Pancreas (tissue), 10 donors: ENCODE data around the gene BLOC1S1. TPM values are rescaled to one million over a fixed set of nuclear protein-coding genes. Genes with fewer than 3 reads are reported as not detected.
A peak's percentile ranks its signal among the peaks of the same experiment; 100 is the strongest.

Experiments
- ATAC-seq, 4 donors: fragments of 200-7000 bp; cut with Tn5 transposase; one replicate each; pipeline versions ENCODE4 v1.8.0 to v1.9.1; 2020; ENCODE audit warnings: mild to moderate bottlenecking in 4 of 4, moderate library complexity in 4 of 4
- DNase-seq, 6 donors: peaks; one replicate each; pipeline ENCODE4 v3.0.0-alpha.2; 2020
- FAIRE-seq: peaks from 2 replicates; lab custom pipeline; 2012; peaks lifted over from hg19 to GRCh38; lab: Jason Lieb, UNC
- H3K27ac ChIP-seq, 4 donors: fragments of 200-600 bp; sonication (generic); 1 replicate in 3 of 4; 2 replicates in 1 of 4; pipeline versions ENCODE4 v1.5.0 to v1.8.0; 2020
- H3K27me3 ChIP-seq, 4 donors: fragments of 200-600 bp; one replicate each; pipeline ENCODE4 v1.8.0; 2021
- H3K36me3 ChIP-seq, 3 donors: fragments of 200-600 bp; sonication (generic) in 1 of 3; one replicate each; pipeline versions ENCODE4 v1.5.0 to v1.8.0; 2020 to 2021
- H3K4me1 ChIP-seq, 3 donors: fragments of 200-600 bp; one replicate each; pipeline ENCODE4 v1.8.0; 2021
- H3K4me3 ChIP-seq, 4 donors: fragments of 200-600 bp; sonication (generic) in 2 of 4; one replicate each; pipeline versions ENCODE4 v1.5.0 to v1.8.0; 2020 to 2021
- H3K9me3 ChIP-seq, 4 donors: fragments of 200-600 bp; one replicate each; pipeline ENCODE4 v1.8.0; 2021
- CTCF ChIP-seq, 4 donors: fragments of 200-600 bp; sonication (generic) in 3 of 4; IDR thresholded peaks; one replicate each; pipeline versions ENCODE4 v1.5.0 to v1.8.0; 2021; ENCODE audit warnings: antibody characterized with exemption in 4 of 4
- whole genome bisulfite sequencing, 2 donors: extraction: QIAGEN DNeasy Blood & Tissue Kit; methylation state at CpG; one replicate each; pipeline ENCODE4 v1.1.7; 2013; 5-methylcytosine and 5-hydroxymethylcytosine counted together
- intact Hi-C, 3 donors: fragments of 100-400 bp; cut with DNase I; formaldehyde crosslinking; loops; one replicate each; pipeline versions ENCODE4 v1.11.1 to v1.14.2; 2022
- polyA plus RNA-seq, 2 donors: library from polyadenylated mRNA; stranded (reverse); fragments of 200-250 nt; gene quantifications; one replicate each; pipeline ENCODE4 v1.2.3, GENCODE V29; 2013
- total RNA-seq, 6 donors: library from RNA; stranded (reverse); fragmentation: NEBNext Ultra II Directional in 4 of 6; extraction: Animal tissue kit (Norgen Biotek cat#: 25700) in 4 of 6; gene quantifications; one replicate each; pipeline versions ENCODE4 v1.2.1 to v1.2.4, GENCODE V29; 2021 to 2023
- donor health status: healthy with polysubstance abuse.
- donor health status: DM: no; HTN: no; CAD: no; lungs with moderate emphysema.
- donor health status: DM: no; HTN: no; CAD: no.
- donor health status: control.
- donor health status: control.
- donor health status: Bipolar disorder and iron deficiency.
- donor health status: DM: yes; HTN: yes; CAD: no.
- donor health status: DM: no; HTN: no; CAD: no.
- donor health status: DM: no; HTN: no; CAD: no.
- donor health status: DM: yes; HTN: yes; CAD: no.

Gene BLOC1S1
- total and polyA plus RNA-seq, 8 donors = 32.5 to 155 (median 47.7) TPM

DNA sequence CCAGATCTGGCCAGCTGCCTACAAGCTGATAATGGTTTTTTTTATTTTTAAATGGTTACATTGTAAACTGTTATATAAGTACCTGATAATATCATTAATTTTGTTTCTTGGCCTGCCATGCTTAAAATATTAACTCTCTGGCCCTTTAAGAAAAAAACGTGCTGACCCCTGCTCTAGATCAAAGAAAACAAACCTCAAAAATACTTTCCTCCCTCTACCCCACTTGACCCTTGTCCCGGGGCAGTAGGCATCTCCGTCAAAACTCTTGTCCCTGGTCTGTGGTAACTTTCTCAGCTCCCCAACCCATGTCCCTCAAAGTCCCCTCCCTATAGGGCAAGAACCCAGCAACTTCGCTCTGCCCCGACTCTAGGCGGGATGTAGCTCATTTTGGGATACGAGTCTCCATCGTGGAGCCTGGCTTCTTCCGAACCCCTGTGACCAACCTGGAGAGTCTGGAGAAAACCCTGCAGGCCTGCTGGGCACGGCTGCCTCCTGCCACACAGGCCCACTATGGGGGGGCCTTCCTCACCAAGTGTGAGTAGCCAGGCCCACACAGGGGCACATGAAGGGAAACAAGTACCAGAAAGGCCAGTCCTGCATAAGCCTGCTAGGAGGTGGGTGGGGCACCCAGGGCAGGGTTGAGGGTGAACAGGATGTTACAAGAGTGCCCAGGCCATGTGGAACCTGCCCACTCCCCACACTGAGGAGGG lies 7.8 kb downstream of the BLOC1S1 start:
- FAIRE-seq (no peak), ATAC-seq (no peak), DNase-seq (peak in 1 of 6 donors; percentile 57)
- H3K4me3 ChIP-seq = no peak overlapping the region
- peak overlapping the region in 1 of 4 donors; percentile 6 for H3K27ac ChIP-seq
- intact Hi-C loops = no loop called here
- peaks cover 4 to 17% (median 6%) of the 10 kb centered on the region in 3 donors for H3K36me3 ChIP-seq
- H3K4me1 ChIP-seq = peaks cover 9 to 47% (median 25%) of the 10 kb centered on the region in 3 donors
- H3K27me3 ChIP-seq = no peaks in the 10 kb centered on the region
- H3K9me3 ChIP-seq = no peaks in the 10 kb centered on the region
- 28 to 38% methylated on average over 10 of the region's 10 CpGs for WGBS, 2 donors
- no peak for TF ChIP-seq CTCF (IDR thresholded peaks at IDR 0.05)

GRCh38 chr12:55724226-55724939 lies 8.5 kb downstream of the BLOC1S1 start:
- Histone ChIP-seq H3K27me3 (no peaks in the 10 kb centered on the region), H3K27ac (no peak overlapping the region), H3K4me1 (peaks cover 9 to 44% (median 22%) of the 10 kb centered on the region in 3 donors), H3K36me3 (peaks cover 4 to 17% (median 6%) of the 10 kb centered on the region in 3 donors), H3K4me3 (no peak overlapping the region), H3K9me3 (no peaks in the 10 kb centered on the region)
- FAIRE-seq = no peak
- intact Hi-C loops = no loop called here
- 22 to 24% methylated on average over 11 of the region's 11 CpGs for WGBS, 2 donors
- TF ChIP-seq CTCF (IDR thresholded peaks at IDR 0.05) = peak; percentile 18 to 44 (median 31)
- no peak for ATAC-seq
- peak in 5 of 6 donors; percentile 63 to 83 (median 73) for DNase-seq

DNA sequence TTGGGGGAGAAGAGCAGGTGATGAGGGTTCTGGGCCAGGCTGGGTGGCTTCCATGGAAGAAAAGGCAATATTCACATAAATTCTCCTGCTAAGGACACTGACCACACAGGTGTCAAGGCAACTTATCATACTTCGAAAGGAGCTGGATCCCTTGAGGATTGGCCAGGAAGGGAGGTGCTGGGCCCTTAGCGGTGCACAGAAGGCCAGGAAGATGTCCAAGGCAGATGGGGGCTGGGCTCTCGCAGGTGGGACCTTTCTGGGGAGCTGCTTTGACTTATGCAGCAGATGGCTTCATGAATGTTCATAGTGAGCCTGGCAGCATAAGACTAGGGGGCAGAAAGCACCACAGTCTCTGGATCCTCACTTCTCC lies 9.1 kb downstream of the BLOC1S1 start:
- intact Hi-C loops = no loop called here
- ATAC-seq = no peak
- Histone ChIP-seq H3K9me3 (no peaks in the 10 kb centered on the region), H3K27ac (no peak overlapping the region), H3K4me3 (no peak overlapping the region), H3K27me3 (no peaks in the 10 kb centered on the region), H3K36me3 (peaks cover 4 to 17% (median 6%) of the 10 kb centered on the region in 3 donors), H3K4me1 (peaks cover 9 to 40% (median 20%) of the 10 kb centered on the region in 3 donors)
- peak in 1 of 6 donors; percentile 30 for DNase-seq
- 44 to 50% methylated on average over 3 of the region's 3 CpGs for WGBS, 2 donors
- FAIRE-seq = no peak
- TF ChIP-seq CTCF (IDR thresholded peaks at IDR 0.05) = peak in 2 of 4 donors; percentile 1 to 5

- no peak overlapping the region for H3K27ac ChIP-seq
- no peak overlapping the region for H3K4me3 ChIP-seq
- intact Hi-C loops = no loop called here
- no peak for TF ChIP-seq CTCF (IDR thresholded peaks at IDR 0.05)
- no peaks in the 10 kb centered on the region for H3K27me3 ChIP-seq
- H3K36me3 ChIP-seq = peaks cover 4 to 17% (median 6%) of the 10 kb centered on the region in 3 donors
- ATAC-seq (no peak), DNase-seq (peak in 1 of 6 donors; percentile 33), FAIRE-seq (no peak)
- WGBS, 2 donors = 55 to 65% methylated on average over 3 of the region's 3 CpGs
- H3K9me3 ChIP-seq = no peaks in the 10 kb centered on the region
- H3K4me1 ChIP-seq = peaks cover 9 to 42% (median 19%) of the 10 kb centered on the region in 3 donors
Observed at GRCh38 chr12:55725556-55725955, 9.7 kb downstream of the BLOC1S1 start.
